Osteoblast (primary cell): ENCODE measurements around the gene CAB39L. TPM values are rescaled to one million over a fixed set of nuclear protein-coding genes. Genes with fewer than 3 reads are reported as not detected.

ENCODE experiments used
- DNase-seq: peaks from one replicate; pipeline ENCODE4 v3.0.0; 2011; ENCODE audit warnings: low spot score, mixed read lengths; ENCODE audit not compliant: insufficient read length; ENCODE audit errors: missing footprints
- H2AFZ ChIP-seq: 2 replicates; pipeline ENCODE4 v1.6.0; 2011; ENCODE audit warnings: mild to moderate bottlenecking, low read length
- H3K27ac ChIP-seq: 2 replicates; pipeline ENCODE4 v1.5.1; 2011; ENCODE audit warnings: mild to moderate bottlenecking, low read depth, low read length, moderate library complexity
- H3K27me3 ChIP-seq: 2 replicates; pipeline ENCODE4 v1.6.0; 2012; ENCODE audit warnings: mild to moderate bottlenecking, control low read depth, inconsistent platforms, low read length, moderate library complexity; ENCODE audit not compliant: insufficient read depth
- H3K36me3 ChIP-seq: 2 replicates; pipeline ENCODE4 v1.5.1; 2011; ENCODE audit warnings: mild to moderate bottlenecking, low read length, control low read depth, moderate library complexity; ENCODE audit not compliant: insufficient read depth
- H3K4me1 ChIP-seq: 2 replicates; pipeline ENCODE4 v1.5.1; 2011; ENCODE audit warnings: mild to moderate bottlenecking, low read length, control low read depth, moderate library complexity; ENCODE audit not compliant: insufficient read depth
- H3K4me2 ChIP-seq: 2 replicates; pipeline ENCODE4 v1.6.0; 2011; ENCODE audit warnings: mild to moderate bottlenecking, low read length; ENCODE audit not compliant: insufficient read depth
- H3K4me3 ChIP-seq: fragments of 200-600 bp; sonication (generic); 3 replicates; pipeline ENCODE4 v1.5.1; 2012; ENCODE audit warnings: mild to moderate bottlenecking, low read length, inconsistent platforms; ENCODE audit not compliant: insufficient read depth
- H3K79me2 ChIP-seq: 2 replicates; pipeline ENCODE4 v1.6.0; 2012; ENCODE audit warnings: mild to moderate bottlenecking, low read length, control low read depth, inconsistent platforms; ENCODE audit not compliant: insufficient read depth
- H3K9me3 ChIP-seq: 2 replicates; pipeline ENCODE4 v1.5.1; 2011; ENCODE audit warnings: low read depth, low read length, control low read depth
- H4K20me1 ChIP-seq: 2 replicates; pipeline ENCODE4 v1.6.0; 2012; ENCODE audit warnings: mild to moderate bottlenecking, low read length, control low read depth; ENCODE audit not compliant: insufficient read depth
- total RNA-seq: library from RNA; depleted of rRNA; stranded (reverse); fragments of >200 nt; gene quantifications from 2 replicates; pipeline ENCODE4 v1.2.3, GENCODE V29; 2012
- TF ChIP-seq, protein P1 (sequence below): IDR thresholded peaks from 2 replicates; pipeline ENCODE4 v1.5.1; 2011; ENCODE audit warnings: mild to moderate bottlenecking, low read depth, low read length, moderate library complexity; ENCODE audit errors: extremely low read depth

CAB39L gene
- total RNA-seq, 1 donor = 12.3 TPM

DNA sequence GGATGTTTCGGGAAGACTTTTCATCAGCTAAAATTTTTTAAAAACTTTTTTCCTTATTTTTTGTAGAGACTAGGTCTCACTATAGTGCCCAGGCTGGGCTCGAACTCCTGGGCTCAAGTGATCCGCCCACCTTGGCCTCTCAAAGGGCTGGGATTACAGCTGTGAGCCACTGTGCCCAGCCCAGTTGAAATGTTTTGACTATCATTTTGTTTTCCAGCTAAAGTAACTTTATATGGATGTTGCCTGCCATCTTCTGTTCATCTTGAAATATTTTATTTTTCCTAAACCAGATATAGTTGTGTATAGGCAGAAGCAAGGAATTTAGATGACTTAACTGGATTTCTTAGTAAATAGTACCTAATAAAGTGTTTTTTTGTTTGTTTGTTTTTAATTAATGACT, 7.0 kb downstream of the CAB39L start:
- Histone ChIP-seq H3K4me1 (peaks cover 11% of the 10 kb centered on the region), H3K9me3 (no peaks in the 10 kb centered on the region), H3K4me2 (no peak overlapping the region), H3K36me3 (no peaks in the 10 kb centered on the region), H3K79me2 (no peaks in the 10 kb centered on the region), H3K4me3 (no peak overlapping the region), H2AFZ (no peak overlapping the region), H4K20me1 (no peaks in the 10 kb centered on the region), H3K27me3 (no peaks in the 10 kb centered on the region), H3K27ac (peak overlapping the region; percentile 13)
- TF ChIP-seq, protein P1, sequence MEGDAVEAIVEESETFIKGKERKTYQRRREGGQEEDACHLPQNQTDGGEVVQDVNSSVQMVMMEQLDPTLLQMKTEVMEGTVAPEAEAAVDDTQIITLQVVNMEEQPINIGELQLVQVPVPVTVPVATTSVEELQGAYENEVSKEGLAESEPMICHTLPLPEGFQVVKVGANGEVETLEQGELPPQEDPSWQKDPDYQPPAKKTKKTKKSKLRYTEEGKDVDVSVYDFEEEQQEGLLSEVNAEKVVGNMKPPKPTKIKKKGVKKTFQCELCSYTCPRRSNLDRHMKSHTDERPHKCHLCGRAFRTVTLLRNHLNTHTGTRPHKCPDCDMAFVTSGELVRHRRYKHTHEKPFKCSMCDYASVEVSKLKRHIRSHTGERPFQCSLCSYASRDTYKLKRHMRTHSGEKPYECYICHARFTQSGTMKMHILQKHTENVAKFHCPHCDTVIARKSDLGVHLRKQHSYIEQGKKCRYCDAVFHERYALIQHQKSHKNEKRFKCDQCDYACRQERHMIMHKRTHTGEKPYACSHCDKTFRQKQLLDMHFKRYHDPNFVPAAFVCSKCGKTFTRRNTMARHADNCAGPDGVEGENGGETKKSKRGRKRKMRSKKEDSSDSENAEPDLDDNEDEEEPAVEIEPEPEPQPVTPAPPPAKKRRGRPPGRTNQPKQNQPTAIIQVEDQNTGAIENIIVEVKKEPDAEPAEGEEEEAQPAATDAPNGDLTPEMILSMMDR = peak; percentile 36
- DNase-seq = peak; percentile 34

DNA sequence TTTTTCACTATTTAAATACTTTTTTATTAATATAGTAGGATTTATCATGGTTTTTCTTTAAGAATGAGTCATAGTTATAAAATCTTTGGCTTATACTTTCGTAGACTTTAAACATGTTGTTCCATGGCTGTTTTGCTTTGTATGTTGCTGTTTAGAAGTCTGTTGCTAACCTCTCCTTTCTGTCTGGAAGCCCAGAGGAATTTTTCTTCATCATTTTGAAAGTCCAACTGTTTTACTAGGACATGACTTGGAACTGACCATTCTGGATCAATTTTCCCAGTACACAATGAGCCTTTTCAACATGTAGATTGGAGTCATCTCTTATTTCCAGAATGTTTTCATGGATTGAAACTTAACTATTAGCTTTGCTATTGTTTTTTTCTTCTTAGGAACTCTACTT, 7.9 kb downstream of the CAB39L start:
- TF ChIP-seq, protein P1 = no peak
- H4K20me1 ChIP-seq = no peaks in the 10 kb centered on the region
- peak overlapping the region; percentile 13 for H3K27ac ChIP-seq
- peak overlapping the region; percentile 53 for H3K4me2 ChIP-seq
- no peaks in the 10 kb centered on the region for H3K27me3 ChIP-seq
- no peaks in the 10 kb centered on the region for H3K79me2 ChIP-seq
- H3K36me3 ChIP-seq = no peaks in the 10 kb centered on the region
- no peak overlapping the region for H3K4me3 ChIP-seq
- H3K4me1 ChIP-seq = peaks cover 11% of the 10 kb centered on the region
- peak overlapping the region; percentile 2 for H2AFZ ChIP-seq
- H3K9me3 ChIP-seq = no peaks in the 10 kb centered on the region
- DNase-seq = no peak

DNA sequence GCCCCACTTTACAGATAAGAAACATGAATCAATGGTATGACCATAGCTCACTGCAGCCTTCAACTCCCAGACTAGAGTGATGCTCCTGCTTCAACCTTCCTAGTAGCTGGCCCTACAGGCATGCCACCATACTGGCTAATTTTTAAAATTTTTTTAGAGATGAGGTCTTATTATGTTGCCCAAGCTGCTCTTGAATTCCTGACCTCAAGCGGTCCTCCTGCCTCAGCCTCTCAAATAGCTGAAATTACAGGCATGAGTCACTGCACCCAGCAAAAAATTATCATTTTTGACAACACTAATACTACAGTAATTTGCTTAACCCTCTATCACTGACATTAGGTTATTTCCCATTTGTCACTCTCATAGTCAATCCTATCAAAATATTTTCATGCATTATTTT, 14.7 kb downstream of the CAB39L start:
- Histone ChIP-seq H3K4me2 (no peak overlapping the region), H3K9me3 (no peaks in the 10 kb centered on the region), H3K4me1 (no peaks in the 10 kb centered on the region), H3K27me3 (no peaks in the 10 kb centered on the region), H3K36me3 (no peaks in the 10 kb centered on the region), H3K4me3 (no peak overlapping the region), H2AFZ (no peak overlapping the region), H3K79me2 (no peaks in the 10 kb centered on the region), H3K27ac (no peak overlapping the region), H4K20me1 (no peaks in the 10 kb centered on the region)
- no peak for DNase-seq
- TF ChIP-seq, protein P1 = no peak

DNA sequence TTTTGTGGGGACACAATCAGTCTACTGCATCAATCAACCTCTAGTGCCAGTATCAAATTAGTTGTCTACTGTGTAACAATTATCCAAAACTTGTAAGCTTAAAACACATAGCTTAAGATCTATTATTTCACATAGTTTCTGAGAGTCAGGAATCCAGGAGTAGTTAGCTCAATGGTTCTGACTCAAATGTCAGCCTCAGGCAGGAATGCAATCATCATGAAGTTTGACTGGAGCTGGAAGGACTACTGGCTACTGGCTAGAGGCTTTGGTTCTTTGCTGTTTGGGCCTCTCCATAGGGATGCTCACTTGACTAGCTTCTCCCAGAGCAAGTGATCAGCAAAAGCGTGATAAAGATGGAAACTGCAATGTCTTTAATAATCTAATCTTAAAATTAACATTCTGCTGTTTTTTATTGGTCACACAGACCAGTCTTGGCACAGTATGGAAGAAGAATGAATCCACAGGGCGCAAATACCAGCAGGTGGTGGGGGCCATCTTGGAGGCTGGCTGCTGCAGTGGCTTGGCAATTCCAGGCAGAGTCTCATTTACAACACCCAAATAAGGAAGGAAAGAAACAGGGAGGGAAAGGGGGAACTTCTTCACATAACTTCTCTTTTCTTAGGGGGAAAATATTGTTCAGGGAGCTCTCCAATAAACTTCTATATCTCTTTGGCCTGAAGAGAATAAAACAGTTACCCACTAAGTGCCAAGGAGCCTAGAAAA, 15.7 kb downstream of the CAB39L start:
- H3K27ac ChIP-seq = no peak overlapping the region
- no peak overlapping the region for H2AFZ ChIP-seq
- no peaks in the 10 kb centered on the region for H3K4me1 ChIP-seq
- no peaks in the 10 kb centered on the region for H3K79me2 ChIP-seq
- H3K9me3 ChIP-seq = no peaks in the 10 kb centered on the region
- H3K36me3 ChIP-seq = no peaks in the 10 kb centered on the region
- H4K20me1 ChIP-seq = no peaks in the 10 kb centered on the region
- no peak overlapping the region for H3K4me2 ChIP-seq
- H3K27me3 ChIP-seq = no peaks in the 10 kb centered on the region
- H3K4me3 ChIP-seq = no peak overlapping the region
- TF ChIP-seq, protein P1 = no peak
- DNase-seq = no peak
